ENCODE measurements around the gene ST6GALNAC1.

ST6GALNAC1 gene

GRCh38 chr17:76644995-76645394 lies 1.4 kb upstream of the ST6GALNAC1 start:
- H3K23ac ChIP-seq (ENCODE audit: low read length) = no peak overlapping the region
- no peak overlapping the region for H4K8ac ChIP-seq (ENCODE audit: low read depth, low read length)
- H3K4me1 ChIP-seq (ENCODE audit: control insufficient read depth, low read depth, low read length) = no peaks in the 10 kb centered on the region
- H3K56ac ChIP-seq (ENCODE audit: low read length) = no peak overlapping the region
- no CpG with 5 or more reads among the region's 8 CpGs for WGBS (ENCODE audit: extremely low coverage, insufficient coverage, low lambda C conversion rate)
- no peak overlapping the region for H3K4ac ChIP-seq (ENCODE audit: low read depth, low read length)
- no peak overlapping the region for H3K18ac ChIP-seq (ENCODE audit: low read length)
- no peak overlapping the region for H2AK5ac ChIP-seq (ENCODE audit: low read length)
- H3K79me1 ChIP-seq (ENCODE audit: low read length) = no peaks in the 10 kb centered on the region
- no peaks in the 10 kb centered on the region for H3K27me3 ChIP-seq (ENCODE audit: insufficient read depth, low read length, poor library complexity)
- H3K4me2 ChIP-seq (ENCODE audit: low read length) = no peak overlapping the region
- DNase-seq = no peak
- H3K4me3 ChIP-seq (ENCODE audit: low read length) = no peak overlapping the region
- no peak overlapping the region for H2BK15ac ChIP-seq (replicated peaks; ENCODE audit: low read depth)
- no peak overlapping the region for H3K27ac ChIP-seq (ENCODE audit: low read depth, low read length)
- H2BK120ac ChIP-seq (ENCODE audit: low read depth, low read length) = no peak overlapping the region
- H3K79me2 ChIP-seq (ENCODE audit: control insufficient read depth, insufficient read depth, low read length) = no peaks in the 10 kb centered on the region
- no peak overlapping the region for H3K9ac ChIP-seq (ENCODE audit: low read length)
- H3K36me3 ChIP-seq (ENCODE audit: control insufficient read depth, insufficient read depth, low read length) = no peaks in the 10 kb centered on the region
- no peak overlapping the region for H4K5ac ChIP-seq (ENCODE audit: low read length)
- H2BK5ac ChIP-seq (ENCODE audit: low read length) = no peak overlapping the region

- no peaks in the 10 kb centered on the region for H3K79me2 ChIP-seq (ENCODE audit: control insufficient read depth, insufficient read depth, low read length)
- H3K18ac ChIP-seq (ENCODE audit: low read length) = no peak overlapping the region
- no peaks in the 10 kb centered on the region for H3K79me1 ChIP-seq (ENCODE audit: low read length)
- no peak overlapping the region for H3K4me2 ChIP-seq (ENCODE audit: low read length)
- no peak for DNase-seq
- H3K27ac ChIP-seq (ENCODE audit: low read depth, low read length) = no peak overlapping the region
- no peaks in the 10 kb centered on the region for H3K27me3 ChIP-seq (ENCODE audit: insufficient read depth, low read length, poor library complexity)
- no peak overlapping the region for H3K4me3 ChIP-seq (ENCODE audit: low read length)
- no peak overlapping the region for H2BK5ac ChIP-seq (ENCODE audit: low read length)
- H3K36me3 ChIP-seq (ENCODE audit: control insufficient read depth, insufficient read depth, low read length) = no peaks in the 10 kb centered on the region
- no peak overlapping the region for H4K8ac ChIP-seq (ENCODE audit: low read depth, low read length)
- no peak overlapping the region for H2AK5ac ChIP-seq (ENCODE audit: low read length)
- H3K9ac ChIP-seq (ENCODE audit: low read length) = no peak overlapping the region
- H3K4me1 ChIP-seq (ENCODE audit: control insufficient read depth, low read depth, low read length) = no peaks in the 10 kb centered on the region
- no peak overlapping the region for H3K4ac ChIP-seq (ENCODE audit: low read depth, low read length)
- no peak overlapping the region for H3K23ac ChIP-seq (ENCODE audit: low read length)
- no peak overlapping the region for H4K5ac ChIP-seq (ENCODE audit: low read length)
- no peak overlapping the region for H2BK120ac ChIP-seq (ENCODE audit: low read depth, low read length)
- no CpG with 5 or more reads among the region's 6 CpGs for WGBS (ENCODE audit: extremely low coverage, insufficient coverage, low lambda C conversion rate)
- H2BK15ac ChIP-seq (replicated peaks; ENCODE audit: low read depth) = no peak overlapping the region
- H3K56ac ChIP-seq (ENCODE audit: low read length) = no peak overlapping the region
Observed at GRCh38 chr17:76642994-76643393, 563 bp downstream of the ST6GALNAC1 start.

- Histone ChIP-seq H4K5ac (ENCODE audit: low read length) (no peak overlapping the region), H3K27ac (ENCODE audit: low read depth, low read length) (no peak overlapping the region), H3K79me2 (ENCODE audit: control insufficient read depth, insufficient read depth, low read length) (no peaks in the 10 kb centered on the region), H2BK5ac (ENCODE audit: low read length) (no peak overlapping the region), H3K4me3 (ENCODE audit: low read length) (no peak overlapping the region), H3K23ac (ENCODE audit: low read length) (no peak overlapping the region), H2BK120ac (ENCODE audit: low read depth, low read length) (no peak overlapping the region), H2AK5ac (ENCODE audit: low read length) (no peak overlapping the region), H3K27me3 (ENCODE audit: insufficient read depth, low read length, poor library complexity) (no peaks in the 10 kb centered on the region), H3K9ac (ENCODE audit: low read length) (no peak overlapping the region), H3K4me2 (ENCODE audit: low read length) (no peak overlapping the region), H3K36me3 (ENCODE audit: control insufficient read depth, insufficient read depth, low read length) (no peaks in the 10 kb centered on the region), H4K8ac (ENCODE audit: low read depth, low read length) (no peak overlapping the region), H3K79me1 (ENCODE audit: low read length) (no peaks in the 10 kb centered on the region), H3K56ac (ENCODE audit: low read length) (no peak overlapping the region), H2BK15ac (replicated peaks; ENCODE audit: low read depth) (no peak overlapping the region), H3K4ac (ENCODE audit: low read depth, low read length) (no peak overlapping the region), H3K18ac (ENCODE audit: low read length) (no peak overlapping the region), H3K4me1 (ENCODE audit: control insufficient read depth, low read depth, low read length) (no peaks in the 10 kb centered on the region)
- no CpG with 5 or more reads among the region's 5 CpGs for WGBS (ENCODE audit: extremely low coverage, insufficient coverage, low lambda C conversion rate)
- no peak for DNase-seq
Observed at GRCh38 chr17:76642032-76642561, 1.5 kb downstream of the ST6GALNAC1 start.

- H3K36me3 ChIP-seq (ENCODE audit: control insufficient read depth, insufficient read depth, low read length) = no peaks in the 10 kb centered on the region
- H3K4me2 ChIP-seq (ENCODE audit: low read length) = no peak overlapping the region
Observed at GRCh38 chr17:76641501-76641900, 2.1 kb downstream of the ST6GALNAC1 start.

GRCh38 chr17:76640550-76641380 lies 2.8 kb downstream of the ST6GALNAC1 start:
- Histone ChIP-seq H3K27ac (ENCODE audit: low read depth, low read length) (no peak overlapping the region), H2BK15ac (replicated peaks; ENCODE audit: low read depth) (no peak overlapping the region), H3K56ac (ENCODE audit: low read length) (no peak overlapping the region), H3K4me3 (ENCODE audit: low read length) (no peak overlapping the region), H3K79me1 (ENCODE audit: low read length) (no peaks in the 10 kb centered on the region), H4K5ac (ENCODE audit: low read length) (no peak overlapping the region), H3K4ac (ENCODE audit: low read depth, low read length) (no peak overlapping the region), H3K4me1 (ENCODE audit: control insufficient read depth, low read depth, low read length) (no peaks in the 10 kb centered on the region), H2BK120ac (ENCODE audit: low read depth, low read length) (no peak overlapping the region), H2AK5ac (ENCODE audit: low read length) (no peak overlapping the region), H3K9ac (ENCODE audit: low read length) (no peak overlapping the region), H3K23ac (ENCODE audit: low read length) (no peak overlapping the region), H3K79me2 (ENCODE audit: control insufficient read depth, insufficient read depth, low read length) (no peaks in the 10 kb centered on the region), H3K18ac (ENCODE audit: low read length) (no peak overlapping the region), H3K4me2 (ENCODE audit: low read length) (no peak overlapping the region), H3K27me3 (ENCODE audit: insufficient read depth, low read length, poor library complexity) (no peaks in the 10 kb centered on the region), H2BK5ac (ENCODE audit: low read length) (no peak overlapping the region), H3K36me3 (ENCODE audit: control insufficient read depth, insufficient read depth, low read length) (no peaks in the 10 kb centered on the region), H4K8ac (ENCODE audit: low read depth, low read length) (no peak overlapping the region)
- no peak for DNase-seq
- WGBS (ENCODE audit: extremely low coverage, insufficient coverage, low lambda C conversion rate) = no CpG with 5 or more reads among the region's 6 CpGs

More at GRCh38 chr17:76641501-76641900, 2.1 kb downstream of the ST6GALNAC1 start:
- H2BK5ac ChIP-seq (ENCODE audit: low read length) = no peak overlapping the region
- no peak overlapping the region for H3K18ac ChIP-seq (ENCODE audit: low read length)
- no peak overlapping the region for H4K8ac ChIP-seq (ENCODE audit: low read depth, low read length)
- no CpG with 5 or more reads among the region's 3 CpGs for WGBS (ENCODE audit: extremely low coverage, insufficient coverage, low lambda C conversion rate)
- H3K27me3 ChIP-seq (ENCODE audit: insufficient read depth, low read length, poor library complexity) = no peaks in the 10 kb centered on the region
- no peak overlapping the region for H4K5ac ChIP-seq (ENCODE audit: low read length)
- no peaks in the 10 kb centered on the region for H3K79me1 ChIP-seq (ENCODE audit: low read length)
- H3K4ac ChIP-seq (ENCODE audit: low read depth, low read length) = no peak overlapping the region
- DNase-seq = peak; percentile 70
- no peak overlapping the region for H3K4me3 ChIP-seq (ENCODE audit: low read length)
- no peak overlapping the region for H3K23ac ChIP-seq (ENCODE audit: low read length)
- no peak overlapping the region for H3K9ac ChIP-seq (ENCODE audit: low read length)
- no peak overlapping the region for H3K56ac ChIP-seq (ENCODE audit: low read length)
- no peak overlapping the region for H3K27ac ChIP-seq (ENCODE audit: low read depth, low read length)
- H2AK5ac ChIP-seq (ENCODE audit: low read length) = no peak overlapping the region
- H3K4me1 ChIP-seq (ENCODE audit: control insufficient read depth, low read depth, low read length) = no peaks in the 10 kb centered on the region
- no peak overlapping the region for H2BK15ac ChIP-seq (replicated peaks; ENCODE audit: low read depth)
- H3K79me2 ChIP-seq (ENCODE audit: control insufficient read depth, insufficient read depth, low read length) = no peaks in the 10 kb centered on the region
- H2BK120ac ChIP-seq (ENCODE audit: low read depth, low read length) = no peak overlapping the region

Measured in mesendoderm (in vitro differentiated cells).